ENCODE measurements around the gene SRD5A1. TPM values are rescaled to one million over a fixed set of nuclear protein-coding genes. Genes with fewer than 3 reads are reported as not detected.

Gene SRD5A1
- total RNA-seq, 1 donor from 2014 or later: 12.8 TPM

- Mint-ChIP-seq H3K27me3 (ENCODE audit: low read depth) (no peaks in the 10 kb centered on the region), H3K36me3 (no peaks in the 10 kb centered on the region), H3K9me3 (no peaks in the 10 kb centered on the region), H3K27ac (no peak overlapping the region), H3K4me3 (no peak overlapping the region), H3K4me1 (peaks cover 74% of the 10 kb centered on the region)
- DNase-seq (ENCODE audit: low spot score in 2 of 2, unreplicated experiment in 2 of 2): no peak
- no peak for TF ChIP-seq CTCF (IDR thresholded peaks at IDR 0.05; ENCODE audit: unreplicated experiment)
These were observed 85.5 kb downstream of the SRD5A1 start for GRCh38 chr5:6718718-6719117.

GRCh38 chr5:6719417-6719816 is 86.2 kb downstream of the SRD5A1 start:
- no peaks in the 10 kb centered on the region for H3K9me3 Mint-ChIP-seq
- no peak for DNase-seq (ENCODE audit: low spot score in 2 of 2, unreplicated experiment in 2 of 2)
- no peak overlapping the region for H3K4me3 Mint-ChIP-seq
- H3K4me1 Mint-ChIP-seq: peaks cover 76% of the 10 kb centered on the region
- H3K27me3 Mint-ChIP-seq (ENCODE audit: low read depth): no peaks in the 10 kb centered on the region
- no peak for TF ChIP-seq CTCF (IDR thresholded peaks at IDR 0.05; ENCODE audit: unreplicated experiment)
- no peaks in the 10 kb centered on the region for H3K36me3 Mint-ChIP-seq
- no peak overlapping the region for H3K27ac Mint-ChIP-seq

- TF ChIP-seq CTCF (IDR thresholded peaks at IDR 0.05; ENCODE audit: unreplicated experiment): no peak
- peaks cover 73% of the 10 kb centered on the region for H3K4me1 Mint-ChIP-seq
- no peaks in the 10 kb centered on the region for H3K27me3 Mint-ChIP-seq (ENCODE audit: low read depth)
- no peak for DNase-seq (ENCODE audit: low spot score in 2 of 2, unreplicated experiment in 2 of 2)
- no peaks in the 10 kb centered on the region for H3K9me3 Mint-ChIP-seq
- no peak overlapping the region for H3K27ac Mint-ChIP-seq
- H3K36me3 Mint-ChIP-seq: no peaks in the 10 kb centered on the region
- H3K4me3 Mint-ChIP-seq: no peak overlapping the region
These were observed 86.8 kb downstream of the SRD5A1 start for GRCh38 chr5:6719896-6720560.

- no peak overlapping the region for H3K27ac Mint-ChIP-seq
- H3K4me3 Mint-ChIP-seq: no peak overlapping the region
- H3K27me3 Mint-ChIP-seq (ENCODE audit: low read depth): no peaks in the 10 kb centered on the region
- no peaks in the 10 kb centered on the region for H3K36me3 Mint-ChIP-seq
- no peaks in the 10 kb centered on the region for H3K9me3 Mint-ChIP-seq
- H3K4me1 Mint-ChIP-seq: peaks cover 68% of the 10 kb centered on the region
- no peak for TF ChIP-seq CTCF (IDR thresholded peaks at IDR 0.05; ENCODE audit: unreplicated experiment)
- no peak for DNase-seq (ENCODE audit: low spot score in 2 of 2, unreplicated experiment in 2 of 2)
These were observed 87.3 kb downstream of the SRD5A1 start for GRCh38 chr5:6720561-6720921.

GRCh38 chr5:6721442-6721841 is 88.2 kb downstream of the SRD5A1 start:
- H3K27ac Mint-ChIP-seq: peak overlapping the region; percentile 76
- no peaks in the 10 kb centered on the region for H3K27me3 Mint-ChIP-seq (ENCODE audit: low read depth)
- no peaks in the 10 kb centered on the region for H3K9me3 Mint-ChIP-seq
- no peaks in the 10 kb centered on the region for H3K36me3 Mint-ChIP-seq
- H3K4me3 Mint-ChIP-seq: no peak overlapping the region
- no peak for DNase-seq (ENCODE audit: low spot score in 2 of 2, unreplicated experiment in 2 of 2)
- peaks cover 59% of the 10 kb centered on the region for H3K4me1 Mint-ChIP-seq
- TF ChIP-seq CTCF (IDR thresholded peaks at IDR 0.05; ENCODE audit: unreplicated experiment): no peak

- DNase-seq (ENCODE audit: low spot score in 2 of 2, unreplicated experiment in 2 of 2): no peak
- no peak for TF ChIP-seq CTCF (IDR thresholded peaks at IDR 0.05; ENCODE audit: unreplicated experiment)
- Mint-ChIP-seq H3K36me3 (no peaks in the 10 kb centered on the region), H3K27ac (peak overlapping the region; percentile 76), H3K27me3 (ENCODE audit: low read depth) (no peaks in the 10 kb centered on the region), H3K4me3 (no peak overlapping the region), H3K4me1 (peaks cover 54% of the 10 kb centered on the region), H3K9me3 (no peaks in the 10 kb centered on the region)
These were observed 88.8 kb downstream of the SRD5A1 start for GRCh38 chr5:6722015-6722414.
